SKM-1 (cell line): ENCODE data around the gene LSS.
"Not testable (repeated sequence)": the region's sequence is repeated elsewhere in the genome, so short reads cannot be mapped to it uniquely, and the experiment has no call there.

Source experiments
- DNase-seq: peaks from one replicate; lab custom pipeline; 2025; ENCODE audit not compliant: unreplicated experiment; lab: John Stamatoyannopoulos, UW

Gene LSS

DNA sequence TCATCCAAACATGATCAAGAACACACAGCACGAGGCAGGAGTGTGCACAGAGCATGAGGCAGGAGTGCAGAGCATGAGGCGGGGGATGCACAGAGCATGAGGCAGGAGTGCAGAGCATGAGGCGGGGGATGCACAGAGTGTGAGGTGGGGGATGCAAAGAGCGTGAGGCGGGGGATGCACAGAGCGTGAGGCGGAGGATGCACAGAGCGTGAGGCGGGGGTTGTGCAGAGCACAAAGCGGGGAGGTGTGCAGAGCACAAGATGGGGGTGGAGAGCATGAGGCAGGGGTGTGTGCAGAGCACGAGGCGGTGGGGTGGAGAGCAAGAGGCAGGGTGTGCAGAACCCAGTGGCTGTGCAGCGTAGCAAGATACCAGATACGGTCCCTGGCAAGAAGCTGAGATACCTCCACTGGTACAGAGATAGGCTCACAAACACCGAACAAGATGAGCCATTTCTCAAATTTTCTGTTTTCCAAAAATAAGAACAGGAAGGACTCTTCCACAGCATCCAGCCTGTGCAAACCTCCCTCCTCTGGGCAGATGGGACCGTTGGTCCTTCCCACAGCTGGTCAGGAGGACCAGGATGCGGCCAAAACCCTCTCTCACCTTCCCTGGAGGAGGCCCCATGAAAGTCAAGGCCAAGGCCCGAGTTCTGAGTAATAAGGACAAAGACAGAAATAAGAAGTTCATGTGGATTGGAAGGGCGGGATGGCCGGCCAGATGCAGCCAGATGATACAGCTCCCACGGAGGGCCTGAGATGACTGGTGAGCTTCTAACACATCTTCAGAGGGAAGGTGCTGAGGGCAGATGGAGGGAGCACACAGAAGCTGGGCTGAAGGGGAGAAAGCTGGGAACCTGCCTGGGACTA is 56.3 kb downstream of the LSS start:
- DNase-seq, result no peak

- no peak for DNase-seq
Observed at GRCh38 chr21:46171585-46171984, 57.0 kb downstream of the LSS start.

DNA sequence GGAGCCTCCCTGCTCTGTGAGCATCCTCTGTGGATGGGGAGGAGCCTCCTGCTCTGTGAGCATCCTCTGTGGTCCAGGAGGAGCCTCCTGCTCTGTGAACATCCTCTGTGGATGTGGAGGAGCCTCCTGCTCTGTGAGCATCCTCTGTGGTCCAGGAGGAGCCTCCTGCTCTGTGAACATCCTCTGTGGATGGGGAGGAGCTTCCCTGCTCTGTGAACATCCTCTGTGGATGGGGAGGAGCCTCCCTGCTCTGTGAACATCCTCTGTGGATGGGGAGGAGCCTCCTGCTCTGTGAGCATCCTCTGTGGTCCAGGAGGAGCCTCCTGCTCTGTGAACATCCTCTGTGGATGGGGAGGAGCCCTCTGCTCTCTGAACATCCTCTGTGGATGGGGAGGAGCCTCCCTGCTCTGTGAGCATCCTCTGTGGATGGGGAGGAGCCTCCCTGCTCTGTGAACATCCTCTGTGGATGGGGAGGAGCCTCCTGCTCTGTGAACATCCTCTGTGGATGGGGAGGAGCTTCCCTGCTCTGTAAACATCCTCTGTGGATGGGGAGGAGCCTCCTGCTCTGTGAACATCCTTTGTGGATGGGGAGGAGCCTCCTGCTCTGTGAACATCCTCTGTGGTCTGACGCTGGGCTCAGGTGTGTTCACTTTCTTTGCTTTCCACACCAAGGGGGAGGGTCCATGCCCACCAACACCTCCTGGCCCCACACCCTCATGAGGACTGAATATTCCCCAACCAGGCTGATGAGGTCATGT is 58.0 kb downstream of the LSS start:
- not testable (repeated sequence) for DNase-seq

GRCh38 chr21:46168659-46169386 is 59.8 kb downstream of the LSS start:
- no peak for DNase-seq

DNA sequence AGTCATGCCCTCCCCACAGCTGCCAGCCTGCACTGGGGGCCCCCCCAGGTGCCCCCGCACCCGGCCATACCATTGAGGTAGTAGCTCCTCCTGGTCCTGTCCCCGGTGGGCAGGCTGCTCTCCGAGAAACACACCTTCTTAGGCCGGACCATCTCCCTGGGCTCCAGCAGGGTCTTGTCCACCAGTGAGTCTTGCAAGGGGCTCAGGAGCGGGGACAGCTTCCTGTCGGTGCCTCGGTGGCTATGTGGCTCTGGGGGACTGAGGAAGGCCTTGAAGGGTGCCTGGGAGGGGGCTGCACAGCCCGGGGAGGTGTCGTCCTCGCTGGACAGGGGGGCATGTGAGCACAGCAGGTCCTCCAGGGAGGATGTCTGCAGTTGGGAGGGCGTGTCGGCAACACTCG is 60.3 kb downstream of the LSS start:
- DNase-seq, result no peak

GRCh38 chr21:46165098-46165497 is 63.5 kb downstream of the LSS start:
- no peak for DNase-seq

DNA sequence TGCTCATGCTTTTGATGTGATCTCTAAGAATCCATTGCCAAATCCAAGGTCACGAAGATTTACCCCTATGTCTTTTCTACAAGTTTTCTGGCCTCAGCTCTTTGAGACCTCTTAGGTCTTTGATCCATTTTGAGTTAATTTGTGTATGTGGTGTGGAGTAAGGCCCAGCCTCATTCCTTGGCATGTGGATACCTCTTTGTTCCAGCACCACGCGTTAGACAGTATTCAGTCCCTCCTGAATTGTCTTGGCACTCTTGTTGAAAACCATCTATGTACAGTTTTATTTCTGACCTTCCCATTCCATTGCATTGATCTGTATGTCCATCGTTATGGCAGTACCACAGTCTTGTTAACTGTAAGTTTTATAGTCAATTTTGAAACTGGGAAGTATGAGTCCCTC is 65.2 kb downstream of the LSS start:
- no peak for DNase-seq

DNA sequence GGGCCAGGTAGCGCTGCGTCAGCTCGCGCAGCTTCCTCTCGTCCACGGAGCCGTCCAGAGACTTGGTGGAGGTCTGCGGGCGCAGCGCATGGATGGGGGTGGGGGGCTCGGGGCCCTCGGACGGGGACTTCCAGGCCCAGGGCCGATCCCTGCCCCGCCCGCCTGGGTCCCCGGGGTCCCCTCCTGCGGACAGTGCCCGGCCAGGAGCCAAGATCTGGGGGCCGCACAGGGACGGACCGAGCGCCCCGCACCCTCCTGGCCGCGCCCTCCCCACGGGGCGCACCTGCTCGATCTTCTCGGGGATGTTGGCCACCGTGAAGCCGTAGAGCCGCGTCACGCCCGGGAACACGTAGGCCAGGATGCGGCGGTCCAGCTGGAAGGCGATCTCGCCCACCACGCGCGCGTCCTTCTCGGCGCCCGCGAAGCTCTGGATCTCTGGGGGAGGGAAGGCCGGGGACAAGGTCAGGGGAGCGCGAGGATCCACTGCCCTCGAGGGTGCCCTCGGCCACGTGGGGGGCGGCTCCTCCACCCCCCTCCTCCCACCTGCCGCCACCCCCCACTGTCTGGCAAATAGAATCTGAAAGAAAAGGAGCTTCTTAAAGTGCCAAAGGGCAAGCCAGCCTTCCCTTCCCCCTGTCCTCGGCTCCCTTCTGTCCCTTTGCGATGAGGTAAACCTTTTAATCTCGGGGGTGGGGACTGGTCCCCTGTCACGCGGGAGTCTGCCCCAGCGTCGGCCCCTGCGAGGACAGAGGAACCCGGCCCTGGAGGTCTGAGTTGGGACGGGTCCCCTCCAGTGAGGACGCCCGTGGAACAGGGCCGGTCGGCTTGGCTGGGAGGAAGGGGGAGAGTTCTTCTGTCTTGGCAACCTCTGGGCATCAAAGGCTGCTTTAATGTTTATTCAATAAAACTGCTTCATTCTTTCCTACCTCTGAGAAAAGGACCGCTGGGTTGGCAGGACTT is 66.7 kb downstream of the LSS start:
- no peak for DNase-seq

GRCh38 chr21:46160907-46161632 is 67.5 kb downstream of the LSS start:
- DNase-seq, result no peak

GRCh38 chr21:46160657-46160906 is 68.0 kb downstream of the LSS start:
- DNase-seq, result no peak

GRCh38 chr21:46159841-46160656 is 68.5 kb downstream of the LSS start:
- no peak for DNase-seq

DNA sequence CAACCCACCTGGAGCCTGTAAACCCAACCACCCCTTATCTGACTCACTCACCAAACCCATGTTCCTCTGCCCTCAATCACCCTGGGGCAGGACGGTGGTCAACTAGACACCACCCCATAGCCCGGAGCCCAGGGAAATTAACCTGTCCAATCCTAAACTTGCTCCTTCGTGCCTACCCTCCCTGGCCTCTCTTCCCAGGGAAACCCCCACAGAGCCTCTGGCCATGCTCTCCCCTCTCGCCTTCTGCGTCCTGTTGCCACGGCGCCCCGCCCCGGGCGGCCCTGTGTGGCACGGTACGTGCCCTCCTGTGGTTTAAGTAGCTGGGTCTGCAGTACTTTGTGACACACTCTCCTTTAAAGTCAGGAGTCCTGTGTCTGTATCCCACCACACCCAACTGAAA is 69.2 kb downstream of the LSS start:
- DNase-seq, result no peak

GRCh38 chr21:46158666-46159300 is 69.8 kb downstream of the LSS start:
- no peak for DNase-seq

- no peak for DNase-seq
Observed at GRCh38 chr21:46157987-46158451, 70.6 kb downstream of the LSS start.

DNA sequence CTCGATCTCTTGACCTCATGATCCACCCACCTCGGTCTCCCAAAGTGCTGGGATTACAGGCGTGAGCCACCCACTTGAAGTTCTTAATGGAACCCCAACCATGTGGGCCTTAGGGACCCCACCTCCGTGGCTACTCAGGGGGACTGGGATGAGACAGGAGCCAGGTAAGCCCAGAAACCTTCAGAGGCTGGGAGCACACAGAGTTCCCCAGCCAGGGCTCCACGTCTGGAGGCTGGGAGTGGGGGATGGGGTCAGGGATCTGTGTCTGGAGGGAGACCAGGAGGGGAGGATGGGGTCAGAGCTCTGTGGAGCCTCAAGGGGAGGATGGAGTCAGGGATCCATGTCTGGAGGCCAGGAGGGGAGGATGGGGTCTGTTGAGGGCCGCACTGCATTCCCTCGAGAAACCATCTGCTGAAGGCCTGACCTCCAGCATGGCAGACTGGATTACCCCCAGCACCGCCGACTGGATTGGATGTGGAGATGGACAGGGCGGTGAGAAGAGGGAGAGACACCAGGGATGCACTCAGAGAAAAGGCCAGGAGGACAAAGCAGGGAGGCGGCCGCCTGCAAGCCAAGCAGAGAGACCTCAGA is 71.1 kb downstream of the LSS start:
- DNase-seq, result no peak

GRCh38 chr21:46156678-46157077 is 71.9 kb downstream of the LSS start:
- no peak for DNase-seq

DNA sequence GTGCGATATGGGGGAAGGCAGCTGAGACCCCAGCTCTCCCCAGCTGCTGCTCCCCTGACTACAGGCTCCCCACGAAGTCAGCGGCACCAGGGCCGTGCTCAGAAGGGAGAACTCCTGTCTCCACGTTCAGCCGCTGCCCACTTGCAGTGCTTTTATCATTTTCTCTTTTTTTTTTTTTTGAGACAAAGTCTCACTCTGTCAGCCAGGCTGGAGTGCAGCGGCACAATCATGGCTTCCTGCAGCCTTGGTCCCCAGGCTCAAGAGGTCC is 72.3 kb downstream of the LSS start:
- DNase-seq, result no peak

DNA sequence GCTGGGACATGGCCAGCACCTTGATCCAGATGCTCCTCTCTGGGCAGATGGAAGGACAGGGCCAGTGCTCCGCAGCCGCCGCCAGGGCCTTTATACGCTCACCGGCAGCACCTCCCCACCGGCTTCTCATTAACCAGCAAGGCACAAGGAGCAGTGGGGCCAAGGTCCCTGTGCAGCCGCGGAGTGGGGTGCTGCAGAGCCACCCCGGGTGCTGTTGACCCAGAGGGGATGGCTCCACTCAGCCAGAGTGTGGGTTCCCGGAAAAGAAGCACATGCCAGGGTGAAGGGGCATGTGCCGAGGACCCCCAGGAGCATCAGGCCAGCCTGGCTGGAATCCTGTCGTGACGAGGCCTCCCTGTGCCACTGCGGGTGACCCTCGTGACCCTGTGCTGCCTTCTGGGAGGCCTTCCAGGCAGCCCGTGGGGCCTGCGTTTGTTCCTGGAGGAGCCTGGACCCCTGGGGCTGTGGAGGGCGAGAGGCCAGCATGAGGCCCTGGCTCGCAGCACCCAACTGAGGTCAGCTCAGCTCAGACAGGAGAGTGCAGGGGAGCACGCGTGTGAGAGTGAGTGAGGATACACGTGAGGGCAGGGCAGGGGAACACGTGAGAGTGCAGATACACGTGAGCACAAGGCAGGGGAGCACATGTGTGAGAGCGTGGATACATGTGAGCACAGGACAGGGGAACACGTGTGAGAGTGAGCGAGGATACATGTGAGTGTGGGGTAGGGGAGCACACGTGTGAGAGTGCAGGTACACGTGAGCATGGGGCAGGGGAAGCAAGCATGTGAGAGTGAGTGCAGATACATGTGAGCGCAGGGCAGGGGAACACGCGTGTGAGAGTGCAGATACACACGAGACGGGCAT is 72.8 kb downstream of the LSS start, which contains the start of gene FTCD:
Gene FTCD, minus strand, starts transcription at position 66 of the 864 bp plus-strand sequence. Its CDS starts 56 bp downstream, at position 10.
- no peak for DNase-seq
